Bronchial epithelial cell (primary cell): Measurements from ENCODE around the gene LRRC75B. TPM values are rescaled to one million over a fixed set of nuclear protein-coding genes. Genes with fewer than 3 reads are reported as not detected.
"Not testable (repeated sequence)": the region's sequence is repeated elsewhere in the genome, so short reads cannot be mapped to it uniquely, and the experiment has no call there.

ENCODE experiments used
- DNase-seq: peaks from one replicate; pipeline ENCODE4 v3.0.0-alpha.2; 2010; ENCODE audit warnings: low read depth
- FAIRE-seq: peaks from 2 replicates; lab custom pipeline; 2011; peaks lifted over from hg19 to GRCh38; lab: Jason Lieb, UNC
- H3K27me3 ChIP-seq: 2 replicates; pipeline ENCODE4 v1.5.1; 2011; ENCODE audit warnings: low read length; ENCODE audit not compliant: control insufficient read depth, insufficient read depth
- H3K36me3 ChIP-seq: 2 replicates; pipeline ENCODE4 v1.5.1; 2011; ENCODE audit warnings: low read length; ENCODE audit not compliant: control insufficient read depth, insufficient read depth
- H3K4me3 ChIP-seq: 2 replicates; pipeline ENCODE4 v1.5.1; 2011; ENCODE audit warnings: mild to moderate bottlenecking, low read depth, low read length, control low read depth
- CTCF ChIP-seq: IDR thresholded peaks from 2 replicates; pipeline ENCODE4 v1.5.1; 2011; ENCODE audit warnings: mild to moderate bottlenecking, moderate library complexity, low read length, control low read depth, inconsistent platforms; ENCODE audit not compliant: insufficient read depth, severe bottlenecking
- total RNA-seq: library from RNA; depleted of rRNA; stranded (reverse); fragments of >200 nt; gene quantifications from 2 replicates; pipeline ENCODE4 v1.2.1, GENCODE V29; 2014

The LRRC75B gene
- total RNA-seq, 1 donor from 2014 or later = 4.2 TPM

DNA sequence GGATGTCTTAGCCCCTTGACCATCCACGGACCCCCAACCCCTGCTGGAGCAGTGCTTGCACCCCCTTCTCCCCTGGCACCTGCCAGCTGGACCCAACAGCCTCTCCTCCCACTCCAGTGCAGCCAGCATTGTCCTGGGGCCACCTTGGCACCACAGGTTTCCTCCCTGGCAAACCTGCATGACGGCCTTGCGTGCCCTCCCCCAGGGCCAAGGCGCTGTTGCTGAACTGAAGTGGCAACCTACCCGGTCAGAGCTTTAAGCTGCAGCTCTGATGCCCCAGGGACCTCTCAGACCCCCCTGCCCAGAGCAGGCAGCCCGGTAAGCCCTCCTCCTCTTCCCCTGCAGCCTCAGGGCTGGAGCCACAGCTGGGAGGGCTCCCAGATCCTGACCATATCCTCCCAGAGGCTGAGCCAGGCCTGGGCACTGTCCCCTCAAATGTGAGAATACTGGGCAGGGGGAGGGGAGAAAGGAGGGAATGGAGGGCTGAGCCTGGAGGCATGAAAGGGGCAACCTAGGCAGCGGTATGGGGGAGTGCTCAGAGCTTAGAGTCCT lies 1.8 kb upstream of the LRRC75B start:
- DNase-seq (no peak), FAIRE-seq (no peak)
- Histone ChIP-seq H3K27me3 (no peaks in the 10 kb centered on the region), H3K36me3 (no peaks in the 10 kb centered on the region), H3K4me3 (no peak overlapping the region)
- TF ChIP-seq CTCF = no peak

DNA sequence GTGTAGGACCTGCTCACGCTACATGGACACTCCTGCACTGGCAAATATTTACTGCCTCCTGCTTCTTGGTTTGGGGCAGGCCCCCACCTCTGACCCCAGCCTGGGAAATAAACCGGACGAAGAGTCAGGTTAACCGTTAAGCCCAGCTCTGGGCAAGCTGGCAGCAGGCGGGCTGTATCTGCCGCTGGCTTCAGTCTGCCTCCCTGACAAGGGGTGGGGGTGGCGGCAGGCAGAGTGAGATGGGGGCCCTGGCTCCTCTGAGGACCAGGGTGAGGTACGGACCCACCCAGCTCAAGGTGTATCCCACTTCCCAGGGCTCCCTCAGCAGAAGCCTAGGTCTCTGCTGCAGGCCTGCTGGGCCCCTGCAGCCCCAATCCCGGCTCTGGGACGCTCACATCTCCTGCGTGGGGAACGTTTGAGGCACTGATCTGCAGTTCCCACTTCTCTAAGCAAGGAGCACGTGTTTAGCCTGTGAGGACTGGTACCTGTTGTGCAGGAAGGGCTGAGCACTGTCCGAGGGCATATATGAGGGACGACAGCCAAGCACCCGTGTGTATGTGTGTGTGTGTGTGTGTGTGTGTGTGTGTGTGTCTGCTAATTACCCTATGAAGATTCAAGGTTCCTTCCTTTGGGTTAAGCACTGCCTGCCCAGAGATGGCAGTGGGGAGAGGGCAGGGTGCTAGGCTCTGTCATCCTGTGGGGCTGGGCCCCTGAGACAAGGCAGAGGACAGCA lies 1.1 kb upstream of the LRRC75B start:
- Histone ChIP-seq H3K4me3 (no peak overlapping the region), H3K27me3 (no peaks in the 10 kb centered on the region), H3K36me3 (no peaks in the 10 kb centered on the region)
- no peak for TF ChIP-seq CTCF
- no peak for FAIRE-seq
- DNase-seq = no peak

GRCh38 chr22:24593559-24593835 lies 624 bp upstream of the LRRC75B start:
- DNase-seq, H3K27me3 ChIP-seq, FAIRE-seq, H3K36me3 ChIP-seq, H3K4me3 ChIP-seq: not testable (repeated sequence)

GRCh38 chr22:24592058-24592850 lies 619 bp downstream of the LRRC75B start:
- no peak for DNase-seq

GRCh38 chr22:24591286-24591830 lies 1.5 kb downstream of the LRRC75B start:
- DNase-seq = no peak
- TF ChIP-seq CTCF = no peak
- no peak for FAIRE-seq

More at GRCh38 chr22:24592058-24592850, 619 bp downstream of the LRRC75B start:
- Histone ChIP-seq H3K27me3 (no peaks in the 10 kb centered on the region), H3K36me3 (peaks cover 4% of the 10 kb centered on the region), H3K4me3 (peak overlapping the region; percentile 53)
- FAIRE-seq = no peak
- no peak for TF ChIP-seq CTCF

DNA sequence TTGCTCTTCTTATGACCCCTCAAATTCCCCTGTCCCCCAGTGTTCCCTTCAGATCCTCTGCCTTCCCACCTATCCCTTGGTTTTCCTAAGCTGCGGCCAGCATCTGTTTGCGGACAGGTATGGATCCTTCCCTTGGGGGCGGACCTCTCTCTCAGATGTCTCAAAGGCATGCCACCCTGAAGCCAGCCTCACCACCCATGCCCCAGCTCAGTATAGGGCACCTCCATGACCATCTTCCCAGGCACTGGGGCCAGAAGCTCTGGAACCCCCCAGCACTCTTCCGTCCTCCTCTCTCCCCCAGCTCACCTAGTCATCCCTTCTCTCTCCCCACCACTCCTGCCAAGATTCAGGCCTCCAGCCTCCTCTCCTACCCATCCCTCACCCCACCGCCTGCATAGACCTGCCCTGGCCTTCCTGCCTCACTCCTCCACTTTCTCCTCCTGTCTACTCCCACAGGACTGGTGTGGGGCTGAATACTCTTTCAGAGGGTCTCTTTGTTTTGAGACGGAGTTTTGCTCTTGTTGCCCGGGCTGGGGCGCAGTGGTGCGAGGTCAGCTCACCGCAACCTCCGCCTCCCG lies 2.2 kb downstream of the LRRC75B start:
- no peak overlapping the region for H3K4me3 ChIP-seq
- no peaks in the 10 kb centered on the region for H3K27me3 ChIP-seq
- peaks cover 4% of the 10 kb centered on the region for H3K36me3 ChIP-seq
- DNase-seq (no peak), FAIRE-seq (no peak)
- TF ChIP-seq CTCF = no peak

More at GRCh38 chr22:24591286-24591830, 1.5 kb downstream of the LRRC75B start:
- no peak overlapping the region for H3K4me3 ChIP-seq
- no peaks in the 10 kb centered on the region for H3K27me3 ChIP-seq
- peaks cover 4% of the 10 kb centered on the region for H3K36me3 ChIP-seq
